Measurements from ENCODE around the gene CREB3L2.

GRCh38 chr7:138027100-138027499, 25.2 kb upstream of the CREB3L2 start:
- TF ChIP-seq CTCF (IDR thresholded peaks at IDR 0.05) (no peak), EZH2 (IDR thresholded peaks at IDR 0.05; ENCODE audit: borderline replicate concordance, insufficient read depth, low read depth, low read length, poor library complexity, severe bottlenecking) (no peak)

Measured in B cell (primary cell).